ENCODE data around the gene OR52E8.

OR52E8 gene

DNA sequence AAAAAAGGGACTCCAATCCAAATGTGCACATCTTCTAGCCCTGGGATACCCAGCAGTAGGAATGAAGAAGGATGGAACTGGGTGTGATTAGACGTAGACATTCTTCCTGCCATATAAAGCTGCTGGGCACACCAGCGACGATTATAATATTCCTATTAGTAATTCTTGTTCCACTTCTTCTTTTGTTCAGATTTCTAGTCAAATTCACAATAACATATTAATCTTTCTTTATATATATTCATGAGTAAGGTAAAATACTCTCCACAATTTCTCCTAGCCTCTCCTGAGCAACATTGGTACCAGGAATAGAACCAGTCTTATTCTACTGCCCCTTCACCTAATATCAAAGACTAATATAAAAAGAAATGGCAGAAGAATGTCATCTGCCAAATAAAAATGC lies at the start of gene OR52E8:
OR52E8 (minus strand) TSS at position 101 of the 400 bp plus-strand sequence; CDS start at position 101, 0 bp downstream.
- Mint-ChIP-seq H3K4me1 (no peaks in the 10 kb centered on the region), H3K9me3 (peaks cover 1% of the 10 kb centered on the region), H3K4me3 (no peak within 1 kb of the TSS), H3K27ac (no peak within 1 kb of the TSS), H3K27me3 (peaks cover 12% of the 10 kb centered on the region), H3K36me3 (no peaks in the 10 kb centered on the region)
- no peak for DNase-seq (ENCODE audit: low spot score in 2 of 2)
- ATAC-seq (ENCODE audit: low read depth), result no peak

- H3K27ac Mint-ChIP-seq, result no peak overlapping the region
- ATAC-seq (ENCODE audit: low read depth), result no peak
- no peaks in the 10 kb centered on the region for H3K9me3 Mint-ChIP-seq
- no peak overlapping the region for H3K4me3 Mint-ChIP-seq
- no peaks in the 10 kb centered on the region for H3K4me1 Mint-ChIP-seq
- no peaks in the 10 kb centered on the region for H3K36me3 Mint-ChIP-seq
- no peak for DNase-seq (ENCODE audit: low spot score in 2 of 2)
- peaks cover 3% of the 10 kb centered on the region for H3K27me3 Mint-ChIP-seq
These were observed 42.0 kb upstream of the OR52E8 start for GRCh38 chr11:5899534-5899933.

GRCh38 chr11:5892908-5893307 lies 35.4 kb upstream of the OR52E8 start, which contains the start of gene OR52E5:
TSS of gene OR52E5 (plus strand) at chr11:5893208. CDS start at chr11:5900777, 7,569 bp downstream.
- ATAC-seq (ENCODE audit: low read depth) (no peak), DNase-seq (ENCODE audit: low spot score in 2 of 2) (no peak)
- peaks cover 1% of the 10 kb centered on the region for H3K27me3 Mint-ChIP-seq
- H3K9me3 Mint-ChIP-seq, result no peaks in the 10 kb centered on the region
- no peak within 1 kb of the TSS for H3K4me3 Mint-ChIP-seq
- H3K4me1 Mint-ChIP-seq, result no peaks in the 10 kb centered on the region
- no peaks in the 10 kb centered on the region for H3K36me3 Mint-ChIP-seq
- no peak within 1 kb of the TSS for H3K27ac Mint-ChIP-seq

GRCh38 chr11:5891216-5891800 lies 33.8 kb upstream of the OR52E8 start:
- DNase-seq (ENCODE audit: low spot score in 2 of 2), result no peak
- no peak overlapping the region for H3K4me3 Mint-ChIP-seq
- H3K27me3 Mint-ChIP-seq, result peaks cover 1% of the 10 kb centered on the region
- no peaks in the 10 kb centered on the region for H3K9me3 Mint-ChIP-seq
- H3K27ac Mint-ChIP-seq, result no peak overlapping the region
- ATAC-seq (ENCODE audit: low read depth), result no peak
- no peaks in the 10 kb centered on the region for H3K36me3 Mint-ChIP-seq
- H3K4me1 Mint-ChIP-seq, result no peaks in the 10 kb centered on the region

GRCh38 chr11:5887661-5888060 lies 30.2 kb upstream of the OR52E8 start:
- H3K9me3 Mint-ChIP-seq, result no peaks in the 10 kb centered on the region
- no peaks in the 10 kb centered on the region for H3K36me3 Mint-ChIP-seq
- no peak overlapping the region for H3K4me3 Mint-ChIP-seq
- DNase-seq (ENCODE audit: low spot score in 2 of 2) (no peak), ATAC-seq (ENCODE audit: low read depth) (no peak)
- no peak overlapping the region for H3K27ac Mint-ChIP-seq
- no peaks in the 10 kb centered on the region for H3K4me1 Mint-ChIP-seq
- peaks cover 2% of the 10 kb centered on the region for H3K27me3 Mint-ChIP-seq

DNA sequence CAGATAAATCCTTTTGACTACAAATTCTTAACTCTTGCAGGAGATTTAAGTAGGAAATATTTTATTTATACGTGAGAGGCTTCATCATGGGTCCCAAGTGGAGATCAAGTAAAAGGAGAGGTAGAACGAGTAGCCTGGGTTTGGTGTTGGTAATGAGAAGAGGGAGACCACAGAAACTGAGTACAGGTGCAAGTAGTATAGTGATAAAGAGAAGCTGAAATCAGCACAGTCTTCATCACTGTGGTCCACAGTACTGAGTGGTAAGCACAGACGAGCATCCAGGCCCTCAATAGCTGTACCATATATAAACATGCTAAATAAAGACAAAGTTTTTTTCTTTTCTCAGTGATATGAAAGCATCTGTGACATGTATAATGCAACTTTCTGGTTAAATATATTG lies 29.7 kb upstream of the OR52E8 start:
- Mint-ChIP-seq H3K36me3 (no peaks in the 10 kb centered on the region), H3K27me3 (peaks cover 2% of the 10 kb centered on the region), H3K4me3 (no peak overlapping the region), H3K27ac (no peak overlapping the region), H3K9me3 (no peaks in the 10 kb centered on the region), H3K4me1 (no peaks in the 10 kb centered on the region)
- DNase-seq (ENCODE audit: low spot score in 2 of 2), result no peak
- no peak for ATAC-seq (ENCODE audit: low read depth)

DNA sequence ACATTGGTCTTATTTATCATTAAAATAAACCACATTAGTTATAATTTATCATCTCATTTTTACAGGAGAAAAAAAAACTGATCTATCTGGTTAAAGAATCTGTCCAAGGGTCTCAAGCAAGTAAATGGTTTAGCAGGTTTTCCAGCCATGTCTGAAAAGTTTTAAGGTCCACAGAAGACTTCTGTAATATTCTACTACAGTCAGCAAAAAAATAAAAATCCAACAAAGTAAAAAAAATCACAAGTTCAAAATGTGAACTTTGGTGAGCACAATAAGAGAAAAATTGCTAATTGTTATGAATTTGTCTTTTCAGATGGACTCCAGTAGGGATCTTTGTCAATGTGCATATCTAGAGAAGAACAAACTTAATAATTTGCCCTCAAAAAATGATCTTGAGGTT lies 24.3 kb upstream of the OR52E8 start:
- no peaks in the 10 kb centered on the region for H3K36me3 Mint-ChIP-seq
- ATAC-seq (ENCODE audit: low read depth), result no peak
- no peak for DNase-seq (ENCODE audit: low spot score in 2 of 2)

DNA sequence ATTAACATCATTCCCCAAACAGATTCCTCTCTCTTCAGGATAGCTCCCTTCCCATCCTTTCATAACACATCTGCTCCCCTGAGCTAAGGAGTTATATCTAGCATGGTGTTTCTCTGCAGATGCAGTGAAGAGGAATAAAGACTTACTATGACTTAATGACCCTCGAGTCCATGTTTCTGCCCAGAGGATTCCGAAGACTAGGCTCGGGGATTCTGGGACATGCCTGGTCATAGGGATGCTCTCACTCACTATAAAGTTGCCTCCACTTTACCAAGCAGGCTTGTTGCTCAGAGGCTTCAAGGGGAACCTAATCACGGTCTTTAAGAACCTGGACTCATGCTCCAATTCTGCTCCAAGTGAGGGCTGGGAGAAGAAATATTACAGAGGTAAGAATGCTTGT lies 22.8 kb upstream of the OR52E8 start, which contains the start of gene OR52E4:
OR52E4 (plus strand) TSS at position 301 of the 400 bp plus-strand sequence. CDS start 3,664 bp downstream, outside the sequence.
- peaks cover 2% of the 10 kb centered on the region for H3K4me1 Mint-ChIP-seq
- H3K27me3 Mint-ChIP-seq, result no peaks in the 10 kb centered on the region
- DNase-seq (ENCODE audit: low spot score in 2 of 2) (no peak), ATAC-seq (ENCODE audit: low read depth) (no peak)
- H3K36me3 Mint-ChIP-seq, result no peaks in the 10 kb centered on the region
- H3K4me3 Mint-ChIP-seq, result no peak within 1 kb of the TSS
- no peaks in the 10 kb centered on the region for H3K9me3 Mint-ChIP-seq
- H3K27ac Mint-ChIP-seq, result no peak within 1 kb of the TSS

More for the DNA sequence above, 24.3 kb upstream of the OR52E8 start:
- no peaks in the 10 kb centered on the region for H3K9me3 Mint-ChIP-seq
- H3K4me3 Mint-ChIP-seq, result no peak overlapping the region
- H3K27me3 Mint-ChIP-seq, result peaks cover 2% of the 10 kb centered on the region
- H3K27ac Mint-ChIP-seq, result no peak overlapping the region
- H3K4me1 Mint-ChIP-seq, result peaks cover 2% of the 10 kb centered on the region

DNA sequence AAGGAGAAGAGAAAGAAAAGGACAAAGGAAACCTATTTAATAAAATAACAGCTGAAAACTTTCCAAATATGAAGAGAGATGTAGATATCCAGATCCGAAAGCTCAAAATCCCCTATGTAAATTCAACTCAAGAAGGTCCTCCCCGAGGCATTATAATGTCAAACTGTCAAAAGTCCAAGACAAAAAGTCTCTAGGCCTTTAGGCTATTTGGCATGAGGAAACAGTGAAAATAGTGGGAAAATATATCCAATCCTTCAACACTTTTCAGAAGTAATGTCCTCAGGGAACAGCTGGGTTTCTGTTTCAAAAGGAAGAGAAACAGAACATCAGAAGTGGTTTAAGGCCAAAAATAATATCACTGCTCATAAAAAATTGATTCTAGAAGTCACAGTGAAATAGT lies 21.1 kb upstream of the OR52E8 start:
- H3K36me3 Mint-ChIP-seq, result no peaks in the 10 kb centered on the region
- H3K4me1 Mint-ChIP-seq, result peaks cover 2% of the 10 kb centered on the region
- H3K27me3 Mint-ChIP-seq, result peaks cover 3% of the 10 kb centered on the region
- H3K27ac Mint-ChIP-seq, result no peak overlapping the region
- ATAC-seq (ENCODE audit: low read depth) (no peak), DNase-seq (ENCODE audit: low spot score in 2 of 2) (no peak)
- H3K9me3 Mint-ChIP-seq, result peaks cover 3% of the 10 kb centered on the region
- H3K4me3 Mint-ChIP-seq, result no peak overlapping the region

DNA sequence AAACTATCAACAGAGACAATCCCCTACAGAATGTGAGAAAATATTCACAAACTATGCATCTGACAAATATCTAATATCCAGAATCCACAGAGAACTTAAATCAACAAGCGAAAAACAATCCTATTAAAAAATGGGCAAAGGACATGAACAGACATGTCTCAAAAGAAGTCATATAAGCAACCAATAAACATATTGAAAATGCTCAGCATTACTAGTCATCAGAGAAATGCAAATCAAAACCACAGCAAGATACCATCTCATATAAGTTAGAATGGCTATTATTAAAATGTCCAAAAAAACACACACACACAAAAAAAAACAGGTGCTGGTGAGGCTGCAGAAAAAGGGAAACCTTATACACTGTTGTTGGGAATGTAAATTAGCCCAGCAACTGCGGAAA lies 8.3 kb upstream of the OR52E8 start:
- H3K27me3 Mint-ChIP-seq, result peaks cover 1% of the 10 kb centered on the region

DNA sequence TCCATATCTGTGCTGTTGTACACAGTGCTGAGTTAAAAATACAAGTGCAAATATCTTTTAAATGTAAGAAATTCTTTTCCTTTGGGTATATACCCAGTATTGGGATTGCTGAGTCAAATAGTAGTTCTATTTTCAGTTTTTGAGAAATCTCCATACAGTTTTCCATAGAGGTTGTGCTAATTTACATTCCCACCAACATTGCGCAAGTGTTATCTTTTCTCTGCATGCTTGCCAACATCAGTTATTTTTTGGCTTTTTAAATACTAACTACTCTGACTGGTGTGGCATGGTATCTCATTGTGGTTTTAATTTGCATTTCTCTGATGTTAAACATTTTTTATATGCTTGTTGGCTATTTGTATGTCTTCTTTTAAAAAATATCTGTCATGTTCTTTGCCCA lies 6.5 kb downstream of the OR52E8 start:
- DNase-seq (ENCODE audit: low spot score in 2 of 2), result no peak
- Mint-ChIP-seq H3K9me3 (peaks cover 1% of the 10 kb centered on the region), H3K4me1 (no peaks in the 10 kb centered on the region), H3K27me3 (peaks cover 6% of the 10 kb centered on the region), H3K27ac (no peak overlapping the region), H3K36me3 (no peaks in the 10 kb centered on the region), H3K4me3 (no peak overlapping the region)
- no peak for ATAC-seq (ENCODE audit: low read depth)

More for the DNA sequence above, 8.3 kb upstream of the OR52E8 start:
- Mint-ChIP-seq H3K27ac (no peak overlapping the region), H3K9me3 (peaks cover 3% of the 10 kb centered on the region), H3K4me1 (no peaks in the 10 kb centered on the region), H3K4me3 (no peak overlapping the region), H3K36me3 (no peaks in the 10 kb centered on the region)
- DNase-seq (ENCODE audit: low spot score in 2 of 2) (no peak), ATAC-seq (ENCODE audit: low read depth) (no peak)

DNA sequence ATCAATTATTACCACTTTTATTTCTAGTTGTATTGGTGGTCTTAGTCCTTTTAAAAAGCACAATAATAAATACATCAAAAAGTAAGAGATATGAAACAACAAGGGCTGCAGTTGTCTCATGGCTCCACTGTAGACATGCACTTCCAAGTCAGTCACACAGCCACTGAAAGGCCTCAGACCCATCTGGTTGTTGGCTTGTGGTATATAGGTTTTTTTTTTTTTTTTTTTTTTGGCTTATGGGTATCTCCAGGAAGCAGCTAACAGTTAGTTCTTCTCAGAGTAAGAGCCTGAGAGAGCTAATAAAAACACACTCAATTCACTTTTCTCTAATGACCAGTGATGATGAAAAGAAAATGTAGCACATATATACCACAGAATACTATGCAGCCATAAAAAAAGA lies 9.8 kb downstream of the OR52E8 start:
- H3K27ac Mint-ChIP-seq, result no peak overlapping the region
- no peaks in the 10 kb centered on the region for H3K27me3 Mint-ChIP-seq
- H3K9me3 Mint-ChIP-seq, result no peaks in the 10 kb centered on the region
- ATAC-seq (ENCODE audit: low read depth) (no peak), DNase-seq (ENCODE audit: low spot score in 2 of 2) (no peak)
- no peaks in the 10 kb centered on the region for H3K4me1 Mint-ChIP-seq
- H3K4me3 Mint-ChIP-seq, result no peak overlapping the region
- no peaks in the 10 kb centered on the region for H3K36me3 Mint-ChIP-seq

DNA sequence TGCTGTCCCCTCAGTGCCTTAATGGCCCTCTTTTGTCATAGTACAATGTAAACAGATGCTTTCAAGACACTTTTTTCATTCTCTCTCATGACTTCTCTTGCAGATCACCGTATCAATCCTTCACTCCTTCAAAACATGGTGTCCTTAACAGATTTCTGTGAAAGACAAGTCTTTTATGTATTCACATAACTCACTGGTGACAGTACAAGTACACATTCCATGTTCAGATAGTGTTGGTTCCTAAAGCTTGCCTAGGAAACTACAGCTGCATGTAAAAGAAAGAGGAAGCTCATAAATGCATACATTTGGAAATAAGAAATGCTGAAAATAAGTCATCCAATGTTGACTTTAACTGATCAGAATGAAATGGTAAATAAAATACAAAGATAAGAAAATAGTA lies 10.8 kb downstream of the OR52E8 start:
- no peak overlapping the region for H3K27ac Mint-ChIP-seq
- H3K9me3 Mint-ChIP-seq, result no peaks in the 10 kb centered on the region

GRCh38 chr11:5841797-5842196 lies 15.7 kb downstream of the OR52E8 start, which contains the start of gene OR52E6:
TSS of gene OR52E6 (minus strand) at chr11:5841897. CDS start at chr11:5841897, 0 bp downstream.
- Mint-ChIP-seq H3K36me3 (no peaks in the 10 kb centered on the region), H3K4me3 (no peak within 1 kb of the TSS), H3K27ac (no peak within 1 kb of the TSS), H3K27me3 (peaks cover 13% of the 10 kb centered on the region), H3K9me3 (peaks cover 4% of the 10 kb centered on the region), H3K4me1 (no peaks in the 10 kb centered on the region)
- ATAC-seq (ENCODE audit: low read depth), result no peak
- no peak for DNase-seq (ENCODE audit: low spot score in 2 of 2)

More for the DNA sequence above, 10.8 kb downstream of the OR52E8 start:
- H3K4me3 Mint-ChIP-seq, result no peak overlapping the region
- no peaks in the 10 kb centered on the region for H3K27me3 Mint-ChIP-seq
- H3K4me1 Mint-ChIP-seq, result no peaks in the 10 kb centered on the region
- ATAC-seq (ENCODE audit: low read depth), result no peak
- no peak for DNase-seq (ENCODE audit: low spot score in 2 of 2)
- H3K36me3 Mint-ChIP-seq, result no peaks in the 10 kb centered on the region

DNA sequence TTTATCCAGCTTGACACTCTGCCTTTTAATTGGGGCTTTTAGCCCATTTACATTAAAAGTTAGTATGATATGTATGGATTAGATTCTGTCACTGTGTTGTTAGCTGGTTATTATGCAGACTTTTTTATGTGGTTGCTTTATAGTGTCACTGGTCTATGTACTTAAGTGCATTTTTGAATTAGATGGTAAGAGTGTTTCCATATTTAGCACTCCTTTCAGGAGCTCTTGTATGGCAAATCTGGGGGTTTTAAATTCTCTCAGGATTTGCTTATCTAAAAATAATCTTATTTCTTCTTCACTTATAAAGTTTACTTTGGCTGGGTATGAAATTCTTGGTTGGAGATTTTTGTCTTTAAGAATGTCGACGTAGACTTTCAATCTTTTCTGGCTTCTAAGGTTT lies 19.8 kb downstream of the OR52E8 start:
- Mint-ChIP-seq H3K4me3 (no peak overlapping the region), H3K27me3 (peaks cover 13% of the 10 kb centered on the region), H3K27ac (no peak overlapping the region), H3K36me3 (no peaks in the 10 kb centered on the region), H3K4me1 (no peaks in the 10 kb centered on the region), H3K9me3 (peaks cover 4% of the 10 kb centered on the region)
- ATAC-seq (ENCODE audit: low read depth) (no peak), DNase-seq (ENCODE audit: low spot score in 2 of 2) (no peak)

Measured in memory B cell (primary cell).